Kidney tubule cell (primary cell): ENCODE results near the gene ARHGEF19.
A peak's percentile ranks its signal among the peaks of the same experiment; 100 is the strongest.
"Not testable (repeated sequence)": the region's sequence is repeated elsewhere in the genome, so short reads cannot be mapped to it uniquely, and the experiment has no call there.

Experiments used
- DNase-seq: peaks from one replicate; pipeline ENCODE4 v3.0.0-alpha.2; 2018; ENCODE audit warnings: low spot score

Gene ARHGEF19

DNA sequence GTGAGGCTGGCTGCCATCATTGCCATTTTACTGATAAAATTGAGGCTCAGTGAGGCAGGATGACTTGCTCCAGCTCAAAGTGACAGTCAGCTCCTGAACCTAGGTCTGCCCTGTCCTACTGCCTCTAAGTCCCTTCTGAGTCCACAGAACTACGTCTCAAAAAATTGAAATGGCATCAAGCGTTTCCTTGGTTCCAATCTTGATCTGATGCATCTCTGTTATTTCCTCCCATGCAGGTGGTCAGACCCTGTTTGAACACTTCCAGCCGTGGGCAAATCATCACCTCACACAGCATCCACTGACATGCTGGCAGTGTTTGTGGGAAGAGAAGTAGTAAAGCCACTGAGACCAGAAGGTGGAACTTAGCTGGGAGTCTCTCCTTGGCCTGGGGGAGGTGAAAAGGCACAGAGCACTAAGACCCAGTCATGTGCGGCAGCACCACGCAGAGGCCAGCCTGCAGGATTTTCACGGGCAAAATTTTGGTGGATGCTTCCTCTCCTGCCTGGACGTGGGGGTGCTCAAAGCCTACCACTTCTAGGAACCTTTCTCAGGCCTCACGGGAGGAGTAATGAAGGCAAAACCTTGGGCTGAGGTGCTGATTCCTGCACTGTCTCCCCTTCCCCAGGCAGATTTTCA, 32.3 kb upstream of the ARHGEF19 start:
- DNase-seq = no peak

GRCh38 chr1:16243936-16244649, 31.6 kb upstream of the ARHGEF19 start:
- peak; percentile 78 for DNase-seq

DNA sequence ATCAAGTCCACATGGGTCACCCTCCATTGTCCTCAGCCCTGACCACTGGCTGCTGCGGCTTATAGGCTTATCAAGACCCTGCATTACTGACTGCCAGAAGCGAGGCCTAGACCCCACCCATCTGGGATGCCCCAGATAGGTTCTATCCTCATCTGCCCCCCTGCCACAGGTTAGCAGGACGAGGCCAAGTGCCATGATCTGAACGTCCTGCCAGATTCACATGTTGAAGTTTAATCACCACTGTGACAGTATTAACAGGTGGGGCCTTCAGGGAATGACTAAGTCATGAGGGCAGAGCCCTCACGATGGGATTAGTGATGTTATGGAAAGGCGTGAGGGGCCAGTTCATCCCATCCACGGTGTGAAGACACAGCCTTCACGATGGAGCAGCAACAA, 30.8 kb upstream of the ARHGEF19 start:
- DNase-seq = no peak

DNA sequence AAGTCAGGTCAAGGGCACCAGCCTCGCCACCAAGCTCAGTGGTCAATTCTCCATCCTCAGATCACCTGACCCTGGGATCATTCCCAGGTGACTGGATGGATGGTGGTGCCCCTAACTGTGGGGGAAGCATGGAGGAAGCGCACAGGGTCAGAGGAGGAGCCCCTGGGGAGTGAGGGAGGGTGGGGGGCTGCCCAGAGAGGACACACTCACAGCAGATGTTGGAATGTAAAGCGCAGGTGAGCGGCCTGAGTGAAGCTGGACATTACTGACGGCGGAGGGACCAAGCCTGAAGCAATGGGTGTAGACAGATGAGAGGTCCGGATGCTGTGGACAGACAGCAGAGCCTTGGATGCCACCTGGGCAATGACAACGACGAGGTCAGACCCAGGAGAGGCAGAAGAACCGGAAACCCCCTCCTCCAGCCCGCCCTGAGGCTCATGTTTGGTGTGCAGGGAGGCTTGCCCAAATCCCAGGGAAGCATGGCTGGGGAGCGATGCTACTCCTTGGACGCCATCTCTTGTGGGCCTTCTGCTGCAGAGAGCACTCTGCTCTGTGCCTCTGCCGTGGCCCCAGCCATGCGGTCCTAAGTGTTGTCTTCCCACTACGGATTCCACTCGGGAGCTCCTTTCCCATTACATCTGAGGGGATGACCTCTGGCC, 30.2 kb upstream of the ARHGEF19 start:
- no peak for DNase-seq

DNA sequence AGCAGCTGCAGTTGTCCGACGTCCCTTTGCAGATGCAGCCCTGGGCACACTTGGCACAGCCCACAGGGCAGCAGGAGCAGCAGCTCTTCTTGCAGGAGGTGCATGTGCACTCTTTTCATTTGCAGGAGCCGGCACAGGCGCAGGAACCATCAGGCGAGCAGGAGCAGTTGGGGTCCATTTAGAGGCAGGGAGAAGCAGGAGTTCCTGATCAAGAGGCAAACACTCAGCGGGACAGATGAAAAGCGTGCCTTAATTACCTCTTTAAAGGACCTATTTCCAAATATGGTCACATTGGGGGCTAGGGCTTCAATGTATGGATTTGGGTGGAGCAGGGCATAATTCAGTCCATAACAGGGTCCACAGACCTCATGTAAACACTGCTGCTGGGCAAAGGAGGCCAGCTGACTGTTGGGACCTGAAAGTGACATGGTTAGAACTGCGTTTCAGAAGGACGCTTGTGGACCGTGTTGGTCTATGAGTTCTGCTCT, 28.8 kb upstream of the ARHGEF19 start:
- DNase-seq = no peak

GRCh38 chr1:16239972-16240491, 27.6 kb upstream of the ARHGEF19 start:
- DNase-seq = no peak

DNA sequence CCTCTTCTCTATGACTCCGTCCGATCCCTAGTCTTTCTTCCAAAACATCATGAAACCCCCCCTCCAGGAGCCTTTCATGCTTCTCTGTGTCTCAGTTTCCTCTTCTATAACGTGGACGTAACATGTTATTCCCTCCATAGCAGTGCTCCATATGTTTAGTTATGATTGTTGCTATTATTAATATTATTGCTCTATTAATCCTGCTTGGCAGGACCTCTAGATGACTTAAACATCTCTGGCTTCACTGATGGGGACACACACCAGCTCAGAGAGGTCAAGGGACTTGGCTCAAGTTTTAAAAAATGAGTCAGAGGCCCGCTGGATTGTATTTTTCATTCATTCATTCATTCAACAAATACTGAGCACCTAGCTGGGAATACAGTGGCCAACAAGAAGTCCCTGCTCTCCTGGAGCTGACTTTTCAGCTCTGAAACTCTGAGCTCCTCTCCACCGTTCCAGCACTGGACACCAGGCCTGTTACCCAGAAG, 24.9 kb upstream of the ARHGEF19 start:
- DNase-seq = peak; percentile 24

DNA sequence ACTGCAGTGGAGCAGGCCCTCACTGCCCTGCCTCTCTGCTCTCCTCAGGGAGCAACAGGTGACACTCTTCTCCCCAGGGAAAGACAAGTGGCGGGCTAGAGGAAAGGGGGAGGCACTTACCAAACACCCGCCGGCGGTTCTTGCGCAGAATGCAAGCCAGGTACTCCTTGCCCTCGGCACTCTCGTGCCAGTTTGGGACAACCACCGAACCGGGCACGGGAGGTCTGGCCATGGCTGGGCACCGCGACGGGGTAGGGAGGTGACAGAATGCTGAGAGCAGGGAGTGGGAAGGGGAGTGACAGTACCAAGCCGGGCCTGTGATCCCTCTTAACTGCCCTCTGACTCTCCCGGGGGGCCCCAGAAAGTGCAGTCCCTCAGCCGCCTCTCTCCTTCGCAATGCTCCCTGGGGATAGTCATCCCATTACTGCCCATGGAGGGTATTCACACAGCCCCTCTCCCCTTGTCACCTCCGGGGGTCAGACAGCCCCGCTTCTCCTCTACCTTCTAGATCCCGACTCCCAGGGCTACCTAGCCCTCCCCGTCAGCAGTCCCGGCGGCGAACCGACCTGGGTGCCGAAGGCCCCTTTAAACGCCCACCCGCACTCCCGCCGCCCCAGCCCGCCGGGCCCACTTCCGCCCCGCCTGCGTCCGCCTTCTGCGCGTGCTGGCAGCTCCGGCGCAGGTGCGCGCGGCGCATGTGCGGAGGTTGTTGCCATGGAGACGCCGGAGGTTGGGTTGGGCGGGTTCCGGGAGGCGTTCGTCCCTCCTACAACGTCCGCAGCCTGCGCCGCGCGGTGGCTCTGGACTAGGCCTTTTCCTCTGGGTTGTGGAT, 24.3 kb upstream of the ARHGEF19 start, which contains the start of gene CPLANE2:
TSS of gene CPLANE2 (minus strand) at position 673 of the 832 bp plus-strand sequence. CDS start at position 232, 441 bp downstream.
- DNase-seq = peak; percentile 93

DNA sequence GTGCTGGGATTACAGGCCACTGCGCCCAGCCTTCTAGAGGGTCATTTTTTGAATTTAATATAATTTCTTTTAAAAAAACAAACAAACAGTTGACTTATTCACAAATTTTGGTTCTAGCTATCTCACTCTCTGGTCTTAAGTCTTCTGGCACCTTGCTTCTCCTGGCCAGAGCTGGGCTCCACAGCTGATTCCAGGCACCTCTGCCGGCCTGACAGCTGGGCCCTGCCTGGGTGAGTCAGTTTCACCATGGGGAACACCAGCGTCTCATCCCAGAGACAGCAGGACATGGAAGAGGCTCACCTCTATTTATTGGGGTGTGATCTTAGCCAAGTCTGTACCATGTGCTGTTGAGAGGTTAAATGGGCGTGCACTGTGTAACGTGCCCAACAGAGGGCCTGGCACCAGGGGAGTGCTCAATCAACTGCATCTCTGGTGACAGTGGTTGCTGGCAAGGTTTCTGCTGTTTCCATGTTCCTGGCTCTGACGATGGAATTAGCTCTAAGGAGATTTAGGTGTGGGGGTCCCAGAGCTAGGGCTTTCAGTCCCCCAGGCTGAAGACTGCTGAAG, 23.6 kb upstream of the ARHGEF19 start:
- DNase-seq = peak; percentile 65

DNA sequence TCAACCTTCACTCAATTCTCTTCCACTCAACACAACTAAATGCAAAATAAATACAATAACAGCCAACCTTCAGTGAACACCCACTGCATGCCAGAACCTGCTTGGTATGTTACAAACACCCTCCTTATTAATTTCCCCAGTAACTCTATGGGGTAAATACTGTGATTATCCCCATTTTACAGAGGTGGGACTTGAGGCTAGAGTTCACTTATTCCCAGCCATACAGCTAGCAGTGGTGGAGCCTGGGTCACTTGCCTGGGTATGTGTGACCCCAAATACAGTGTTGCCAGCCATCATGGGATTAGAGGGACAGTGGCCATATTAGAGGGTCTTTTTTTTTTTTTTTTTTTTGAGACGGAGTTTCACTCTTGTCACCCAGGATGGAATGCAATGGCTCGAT, 22.9 kb upstream of the ARHGEF19 start:
- DNase-seq = no peak

DNA sequence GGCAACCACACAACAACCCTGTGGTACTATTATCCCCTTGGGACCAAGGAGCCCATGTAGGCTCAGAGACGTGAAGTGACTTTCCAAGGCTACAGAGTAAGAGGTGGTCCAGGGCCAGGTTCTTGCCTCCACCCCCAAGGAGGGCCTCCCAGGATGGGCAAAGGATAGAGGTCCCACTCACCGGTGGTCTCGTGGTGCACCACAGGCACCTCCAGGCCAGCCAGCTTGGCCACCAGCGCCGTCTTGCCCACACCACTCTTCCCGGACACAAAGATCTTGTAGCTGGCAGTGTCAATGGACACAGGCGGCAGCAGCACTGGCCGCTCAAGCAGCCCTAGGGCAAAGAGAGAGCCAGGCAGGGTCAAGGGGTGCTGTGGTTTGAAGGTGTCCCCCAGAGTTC, 21.0 kb upstream of the ARHGEF19 start:
- no peak for DNase-seq

GRCh38 chr1:16232316-16232710, 19.9 kb upstream of the ARHGEF19 start:
- DNase-seq = no peak

GRCh38 chr1:16231331-16232315, 19.2 kb upstream of the ARHGEF19 start:
- no peak for DNase-seq

DNA sequence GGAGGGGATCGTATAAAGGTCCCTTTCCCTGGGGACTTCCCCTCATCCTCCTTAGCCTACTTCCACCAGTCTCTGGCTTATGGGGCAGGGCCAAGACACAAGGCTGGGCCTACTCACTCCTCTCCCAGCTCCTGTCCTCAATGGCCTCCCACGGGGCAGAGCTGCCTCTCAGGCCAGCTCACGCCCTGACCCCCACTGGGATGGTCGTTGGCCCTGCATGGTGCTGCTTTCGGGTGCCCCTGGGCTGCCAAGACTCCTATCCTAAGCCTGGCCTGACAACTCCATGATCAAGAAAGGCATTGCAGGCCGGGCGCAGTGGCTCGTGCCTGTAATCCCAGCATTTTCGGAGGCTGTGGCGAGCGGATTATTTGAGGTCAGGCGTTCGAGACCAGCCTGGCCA, 18.3 kb upstream of the ARHGEF19 start:
- DNase-seq = no peak

GRCh38 chr1:16229976-16230740, 17.7 kb upstream of the ARHGEF19 start:
- DNase-seq = no peak

GRCh38 chr1:16226490-16227179, 14.2 kb upstream of the ARHGEF19 start:
- DNase-seq = peak; percentile 21

DNA sequence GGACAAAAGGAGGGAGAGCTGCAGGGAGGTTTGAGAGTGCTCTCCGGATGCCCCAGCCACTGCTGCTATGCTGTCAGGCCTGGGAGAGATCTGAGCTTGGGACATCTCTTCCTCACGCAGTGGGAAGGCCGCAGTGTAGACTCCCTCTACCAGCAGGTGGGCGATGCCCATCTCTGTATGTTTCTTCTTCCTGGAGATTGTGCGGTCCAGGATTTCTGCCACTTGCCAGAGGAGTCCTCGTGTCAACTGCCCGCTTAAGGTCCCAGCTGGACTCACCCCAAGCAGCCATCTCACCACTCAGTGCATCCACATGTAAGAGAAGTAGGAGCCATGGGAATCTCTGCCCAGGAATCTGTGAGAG, 13.7 kb upstream of the ARHGEF19 start:
- DNase-seq = no peak

- DNase-seq = no peak
Measured at GRCh38 chr1:16224472-16224871, 12.0 kb upstream of the ARHGEF19 start.

DNA sequence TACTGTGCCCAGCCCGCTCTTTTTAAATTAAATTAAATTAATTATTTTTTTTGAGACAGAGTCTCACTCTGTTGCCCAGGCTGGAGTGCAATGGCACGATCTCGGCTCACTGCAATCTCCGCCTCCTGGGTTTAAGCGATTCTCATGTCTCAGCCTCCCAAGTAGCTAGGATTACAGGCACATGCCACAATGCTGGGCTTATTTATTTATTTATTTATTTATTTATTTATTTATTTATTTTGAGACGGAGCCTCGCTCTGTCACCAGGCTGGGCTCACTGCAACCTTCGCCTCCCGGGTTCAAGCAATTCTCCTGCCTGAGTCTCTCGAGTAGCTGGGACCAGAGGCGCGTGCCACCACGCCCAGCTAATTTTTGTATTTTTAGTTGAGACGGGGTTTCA, 10.3 kb upstream of the ARHGEF19 start:
- not testable (repeated sequence) for DNase-seq
